Inflammatory macrophage (primary cell): Measurements from ENCODE around the gene OLFM1.
"Not testable (repeated sequence)": the region's sequence is repeated elsewhere in the genome, so short reads cannot be mapped to it uniquely, and the experiment has no call there.

Experiments used
- DNase-seq, 2 donors: peaks; one replicate each; pipeline ENCODE4 v3.0.0-alpha.2; 2020 to 2022

The OLFM1 gene

DNA sequence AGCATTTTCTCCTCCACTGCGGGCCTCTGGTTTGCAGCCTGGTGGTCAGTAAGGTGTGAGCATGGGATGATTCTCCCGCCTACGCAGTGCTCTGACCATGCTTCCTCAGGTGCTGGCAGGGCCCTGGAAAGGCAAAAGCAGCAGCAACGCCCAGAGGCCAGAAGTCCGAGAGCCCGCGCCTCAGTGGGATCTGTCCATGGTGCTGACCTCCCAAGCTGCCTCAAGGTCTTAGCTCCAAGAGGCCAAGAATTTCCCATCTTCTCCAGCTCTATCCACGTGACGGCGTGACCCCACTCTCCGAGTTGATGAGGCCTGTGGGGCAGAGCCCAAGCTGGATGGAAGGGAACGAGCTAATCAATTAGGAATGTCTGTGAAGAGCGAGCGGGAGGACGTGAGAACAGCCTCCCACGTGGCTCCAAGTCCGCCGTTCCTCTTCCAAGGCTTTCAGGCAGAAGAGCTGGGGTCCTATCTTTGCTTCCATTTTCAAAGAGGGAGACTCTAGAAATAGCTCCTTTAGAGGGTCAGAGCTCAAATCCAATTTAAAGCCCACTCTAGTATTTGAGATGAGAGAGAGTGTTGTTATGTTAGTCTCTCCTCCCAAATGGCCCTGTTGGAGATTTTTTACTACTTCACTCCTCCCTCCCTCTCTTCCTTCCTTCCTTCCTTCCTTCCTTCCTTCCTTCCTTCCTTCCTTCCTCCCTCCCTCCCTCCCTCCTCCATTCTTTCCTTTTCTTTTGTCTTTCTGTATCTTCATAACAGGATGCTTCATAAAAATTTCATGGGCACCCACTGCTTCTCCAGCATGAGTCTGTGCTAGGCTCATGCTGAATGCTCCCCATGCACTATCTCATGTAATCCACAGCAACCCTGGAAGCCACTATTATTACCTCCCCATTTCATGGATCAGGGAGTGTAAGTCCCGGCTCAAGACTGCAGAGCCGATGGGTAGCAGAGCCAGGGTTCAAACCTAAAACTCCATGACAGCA, 69.3 kb downstream of the OLFM1 start:
- peak; percentile 7 to 30 for DNase-seq

DNA sequence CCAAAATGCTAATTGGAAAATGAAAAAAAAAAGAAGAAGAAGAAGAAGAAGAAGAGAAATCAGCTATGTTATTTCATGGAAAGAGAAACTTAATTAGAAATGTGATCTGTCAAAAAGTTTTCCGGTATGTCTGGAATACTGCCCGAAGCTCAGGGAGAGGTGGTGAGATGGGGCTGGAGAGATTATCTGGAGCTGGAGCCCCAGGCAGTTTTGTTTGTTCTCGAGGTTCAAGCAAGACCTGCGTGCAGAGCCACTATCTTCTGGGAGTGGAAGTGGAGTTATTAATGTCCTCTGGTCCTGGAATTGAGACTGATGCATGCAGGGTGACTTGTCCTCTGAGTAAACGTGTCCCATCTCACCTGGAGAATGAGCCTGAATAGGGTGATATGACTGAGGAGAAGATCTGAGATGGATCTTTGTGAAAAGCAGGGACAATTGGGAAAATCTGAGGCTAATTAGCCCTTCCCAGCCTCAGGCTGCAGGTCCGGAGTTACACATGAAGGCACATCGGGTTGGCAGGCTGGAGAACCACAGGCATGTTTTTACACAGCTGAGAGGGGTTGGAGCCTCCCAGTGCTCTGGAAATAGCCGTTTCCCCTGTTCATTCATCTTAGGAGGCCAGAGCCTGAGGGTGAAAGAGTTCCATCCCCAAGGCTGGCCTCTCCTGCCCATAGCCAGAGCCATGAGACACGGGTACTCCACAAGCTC, 70.5 kb downstream of the OLFM1 start:
- DNase-seq: no peak

GRCh38 chr9:135158564-135158937, 71.1 kb downstream of the OLFM1 start:
- no peak for DNase-seq

GRCh38 chr9:135159801-135160200, 72.3 kb downstream of the OLFM1 start:
- DNase-seq: no peak

- no peak for DNase-seq
Observed at GRCh38 chr9:135160862-135161261, 73.4 kb downstream of the OLFM1 start.

- DNase-seq: not testable (repeated sequence)
Observed at GRCh38 chr9:135162599-135162998, 75.1 kb downstream of the OLFM1 start.

DNA sequence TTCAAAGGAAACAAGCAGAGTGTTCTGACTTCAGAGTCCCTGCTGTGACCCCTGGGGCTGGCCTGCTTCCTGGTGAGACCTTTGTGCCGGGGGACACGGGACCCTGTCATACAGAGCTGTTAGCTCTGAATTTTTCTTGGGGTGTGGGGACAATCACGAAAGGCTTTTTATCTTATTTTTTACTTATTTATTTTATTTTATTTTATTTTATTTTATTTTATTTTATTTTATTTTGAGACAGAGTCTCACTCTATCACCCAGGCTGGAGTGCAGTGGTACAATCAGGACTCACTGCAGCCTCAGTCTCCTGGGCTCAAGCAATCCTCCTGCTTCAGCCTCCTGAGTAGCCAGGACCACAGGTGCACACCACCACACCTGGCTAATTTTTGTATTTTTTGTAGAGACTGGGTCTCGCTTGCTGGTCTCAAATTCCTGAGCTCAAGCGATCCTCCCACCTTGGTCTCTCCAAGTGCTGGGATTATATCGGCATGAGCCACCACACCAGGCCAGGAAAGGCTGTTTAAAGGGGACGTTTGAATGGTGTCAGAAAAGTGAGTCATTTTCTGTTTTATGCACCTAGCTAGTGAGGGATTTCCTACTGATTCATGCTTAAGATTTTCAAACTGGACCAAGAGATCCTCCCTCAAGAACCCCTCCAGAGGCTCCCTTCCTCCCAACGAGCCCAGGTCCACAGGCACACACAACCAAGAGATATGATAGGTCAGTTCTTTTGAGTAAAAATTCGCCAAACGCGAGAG, 75.7 kb downstream of the OLFM1 start:
- DNase-seq: no peak

DNA sequence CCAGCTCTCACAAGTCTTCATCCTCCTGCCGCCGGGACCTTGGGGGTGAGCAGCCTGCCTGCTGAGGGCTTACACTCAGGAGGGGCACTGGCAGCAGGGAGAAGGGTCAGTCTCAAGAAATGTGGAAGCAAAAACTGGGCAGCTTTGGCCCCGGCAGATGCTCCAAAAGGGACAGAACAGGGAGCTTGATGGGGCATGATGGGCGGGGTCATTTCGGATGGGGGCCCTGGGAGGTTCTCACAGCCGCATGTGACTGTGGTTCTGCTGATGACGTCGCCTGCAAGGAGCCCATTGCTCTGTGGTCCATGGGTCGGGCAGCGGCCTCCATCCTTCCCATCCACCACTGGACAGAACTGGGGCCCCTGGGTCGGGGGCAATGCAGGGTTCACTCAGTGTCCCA, 76.6 kb downstream of the OLFM1 start:
- no peak for DNase-seq

GRCh38 chr9:135165003-135165711, 77.7 kb downstream of the OLFM1 start:
- no peak for DNase-seq

GRCh38 chr9:135165756-135166519, 78.5 kb downstream of the OLFM1 start:
- DNase-seq: no peak

DNA sequence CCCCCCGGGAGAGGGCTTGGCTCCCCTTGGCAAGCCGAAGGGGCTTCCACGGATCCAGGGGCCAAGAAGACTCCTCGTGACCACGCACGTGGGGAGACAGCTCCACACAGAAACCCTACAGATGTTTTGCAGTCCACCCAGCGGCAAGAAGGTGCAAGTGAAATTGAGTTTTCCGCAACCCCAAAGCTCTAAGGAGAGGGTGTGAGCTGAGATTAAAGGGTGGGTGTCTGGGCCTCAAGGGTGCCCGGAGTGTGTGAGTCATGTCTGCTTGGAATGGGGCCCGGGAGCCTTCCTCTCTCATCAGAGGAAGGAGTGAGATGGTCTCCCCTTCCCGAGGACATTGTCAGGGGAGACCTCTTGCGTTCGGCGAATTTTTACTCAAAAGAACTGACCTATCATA, 79.1 kb downstream of the OLFM1 start:
- DNase-seq: no peak

DNA sequence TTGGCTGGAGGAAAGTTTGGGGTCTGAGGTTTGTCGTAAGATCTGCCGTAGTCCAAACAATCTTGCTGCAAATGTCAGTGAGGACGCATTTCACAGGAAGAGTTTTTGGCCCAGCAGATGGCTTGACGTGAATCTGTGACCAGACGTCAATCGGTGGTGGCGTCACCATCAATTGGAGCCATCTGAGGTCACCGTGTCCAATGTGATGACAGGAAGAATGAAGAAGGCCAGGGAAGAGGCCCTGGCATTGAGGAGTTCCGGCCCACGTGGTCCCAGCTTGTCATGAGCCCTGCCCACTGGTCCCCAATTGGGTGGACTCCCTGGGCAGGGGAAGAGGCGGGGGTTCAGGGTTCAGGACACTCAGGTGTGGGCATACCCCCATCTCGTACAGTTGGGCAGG, 79.9 kb downstream of the OLFM1 start:
- no peak for DNase-seq

GRCh38 chr9:135167849-135168655, 80.6 kb downstream of the OLFM1 start:
- DNase-seq: no peak

GRCh38 chr9:135169709-135170226, 82.3 kb downstream of the OLFM1 start:
- DNase-seq: no peak

DNA sequence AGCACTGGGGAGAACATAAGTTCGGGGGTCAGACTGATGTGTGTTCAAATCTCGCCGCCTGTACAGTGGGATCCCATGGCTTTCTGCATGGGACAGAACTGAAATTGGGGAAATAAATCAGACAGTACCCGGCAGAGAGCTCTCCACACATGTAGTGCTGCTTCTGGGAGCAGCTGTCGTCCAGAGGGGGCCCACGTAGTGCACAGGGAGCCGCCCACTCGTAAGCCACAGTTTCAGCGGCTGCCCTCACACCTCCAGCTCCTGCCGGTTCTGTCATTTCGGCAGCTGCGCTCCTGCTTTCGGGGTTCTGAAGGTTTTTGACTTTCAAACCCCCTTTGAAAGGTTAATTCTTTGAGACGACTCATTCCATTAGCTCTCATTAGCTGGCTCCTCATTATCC, 83.1 kb downstream of the OLFM1 start:
- no peak for DNase-seq
